GM04503 (cell line): ENCODE measurements around the gene ABLIM3.
"Not testable (repeated sequence)": the region's sequence is repeated elsewhere in the genome, so short reads cannot be mapped to it uniquely, and the experiment has no call there.

ENCODE experiments used
- DNase-seq: peaks from one replicate; pipeline ENCODE4 v3.0.0-alpha.2; 2012; ENCODE audit warnings: low read depth

Gene ABLIM3

GRCh38 chr5:149257889-149258705 is 116.8 kb downstream of the ABLIM3 start:
- DNase-seq: no peak

- no peak for DNase-seq
These were observed 119.5 kb downstream of the ABLIM3 start for GRCh38 chr5:149260761-149261160.

GRCh38 chr5:149261246-149261645 is 120.0 kb downstream of the ABLIM3 start:
- DNase-seq: no peak

- no peak for DNase-seq
These were observed 121.0 kb downstream of the ABLIM3 start for GRCh38 chr5:149262315-149262714.

- DNase-seq: no peak
These were observed 123.3 kb downstream of the ABLIM3 start for GRCh38 chr5:149264439-149265067.

- DNase-seq: no peak
These were observed 123.8 kb downstream of the ABLIM3 start for GRCh38 chr5:149265068-149265465.

- DNase-seq: no peak
These were observed 124.3 kb downstream of the ABLIM3 start for GRCh38 chr5:149265597-149265996.

- no peak for DNase-seq
These were observed 126.1 kb downstream of the ABLIM3 start for GRCh38 chr5:149267241-149267973.

- no peak for DNase-seq
These were observed 127.8 kb downstream of the ABLIM3 start for GRCh38 chr5:149268928-149269557.

- DNase-seq: no peak
These were observed 130.0 kb downstream of the ABLIM3 start for GRCh38 chr5:149271195-149271715.

- no peak for DNase-seq
These were observed 130.6 kb downstream of the ABLIM3 start, which contains the start of gene AFAP1L1 for GRCh38 chr5:149271716-149272563. AFAP1L1 (plus strand) TSS chr5:149271859; CDS start chr5:149271969, 110 bp downstream.

- DNase-seq: not testable (repeated sequence)
These were observed 131.5 kb downstream of the ABLIM3 start for GRCh38 chr5:149272781-149273180.

GRCh38 chr5:149273237-149273636 is 131.9 kb downstream of the ABLIM3 start:
- DNase-seq: no peak

- no peak for DNase-seq
These were observed 132.7 kb downstream of the ABLIM3 start for GRCh38 chr5:149273950-149274349.

- no peak for DNase-seq
These were observed 133.6 kb downstream of the ABLIM3 start for GRCh38 chr5:149274939-149275338.

GRCh38 chr5:149277801-149278200 is 136.5 kb downstream of the ABLIM3 start:
- DNase-seq: no peak

- DNase-seq: no peak
These were observed 137.3 kb downstream of the ABLIM3 start for GRCh38 chr5:149278451-149279210.

- DNase-seq: no peak
These were observed 138.4 kb downstream of the ABLIM3 start for GRCh38 chr5:149279661-149280060.

- DNase-seq: no peak
These were observed 138.8 kb downstream of the ABLIM3 start for GRCh38 chr5:149280124-149280523.

GRCh38 chr5:149280802-149281201 is 139.5 kb downstream of the ABLIM3 start:
- DNase-seq: no peak
